GM23338 (cell line): ENCODE data around the gene UCN. TPM values are rescaled to one million over a fixed set of nuclear protein-coding genes. Genes with fewer than 3 reads are reported as not detected.

Source experiments
- ATAC-seq: fragments of 200-7000 bp; cut with Tn5 transposase; 3 replicates; pipeline ENCODE4 v1.9.1; 2020
- DNase-seq: peaks from one replicate; pipeline ENCODE4 v3.0.0-alpha.2; 2015; ENCODE audit warnings: low spot score
- H2AFZ ChIP-seq: fragments of 200-600 bp; sonication (generic); 2 replicates; pipeline ENCODE4 v1.8.0; 2016; ENCODE audit warnings: antibody characterized with exemption, mild to moderate bottlenecking, moderate library complexity
- H3F3A ChIP-seq: fragments of 200-600 bp; sonication (generic); replicated peaks from 2 replicates; pipeline ENCODE4 v1.8.0; 2017; ENCODE audit warnings: antibody characterized with exemption, mixed run types, low read depth
- H3K27ac ChIP-seq: fragments of 200-600 bp; sonication (generic); 2 replicates; pipeline ENCODE4 v1.6.1; 2016; ENCODE audit warnings: low read depth
- H3K27me3 ChIP-seq: fragments of 200-600 bp; sonication (generic); 2 replicates; pipeline ENCODE4 v1.8.0; 2016; ENCODE audit warnings: mild to moderate bottlenecking, mixed run types, moderate library complexity; ENCODE audit not compliant: insufficient read depth
- H3K36me3 ChIP-seq: fragments of 200-600 bp; sonication (generic); 2 replicates; pipeline ENCODE4 v1.8.0; 2016; ENCODE audit warnings: mild to moderate bottlenecking; ENCODE audit not compliant: insufficient read depth
- H3K4me1 ChIP-seq: fragments of 200-600 bp; sonication (generic); 2 replicates; pipeline ENCODE4 v1.8.0; 2016; ENCODE audit warnings: mild to moderate bottlenecking, moderate library complexity; ENCODE audit not compliant: insufficient read depth
- H3K4me2 ChIP-seq: fragments of 200-600 bp; sonication (generic); 2 replicates; pipeline ENCODE4 v1.7.1; 2017; ENCODE audit warnings: mixed run types
- H3K4me3 ChIP-seq: fragments of 200-600 bp; sonication (generic); 2 replicates; pipeline ENCODE4 v1.6.1; 2016; ENCODE audit warnings: mixed run types
- H3K79me2 ChIP-seq: fragments of 200-600 bp; sonication (generic); replicated peaks from 2 replicates; pipeline ENCODE4 v1.8.0; 2017; ENCODE audit warnings: mild to moderate bottlenecking; ENCODE audit not compliant: insufficient read depth
- H3K9me2 ChIP-seq: fragments of 200-600 bp; sonication (generic); 2 replicates; pipeline ENCODE4 v1.8.0; 2017; ENCODE audit not compliant: insufficient read depth
- H4K20me1 ChIP-seq: fragments of 200-600 bp; sonication (generic); replicated peaks from 2 replicates; pipeline ENCODE4 v1.8.0; 2017; ENCODE audit warnings: mild to moderate bottlenecking; ENCODE audit not compliant: insufficient read depth
- H3K27ac Mint-ChIP-seq: 2 replicates; pipeline ENCODE4 v1.8.0; 2020; ENCODE audit warnings: inconsistent platforms, mild to moderate bottlenecking, moderate library complexity, mixed read lengths
- H3K27me3 Mint-ChIP-seq: 3 replicates; pipeline ENCODE4 v1.8.0; 2022; ENCODE audit warnings: low read depth, mild to moderate bottlenecking, moderate library complexity, mixed read lengths, inconsistent platforms; ENCODE audit not compliant: insufficient read depth, poor library complexity
- H3K36me3 Mint-ChIP-seq: 3 replicates; pipeline ENCODE4 v1.8.0; 2021; ENCODE audit warnings: low read depth, mild to moderate bottlenecking, inconsistent platforms, moderate library complexity, mixed read lengths
- H3K4me1 Mint-ChIP-seq: 3 replicates; pipeline ENCODE4 v1.8.0; 2020; ENCODE audit warnings: mild to moderate bottlenecking, inconsistent platforms, mixed read lengths
- H3K4me3 Mint-ChIP-seq: 3 replicates; pipeline ENCODE4 v1.8.0; 2021; ENCODE audit warnings: moderate library complexity, mild to moderate bottlenecking, inconsistent platforms, mixed read lengths
- H3K9me3 Mint-ChIP-seq: 3 replicates; pipeline ENCODE4 v1.8.0; 2020; ENCODE audit warnings: moderate library complexity, mild to moderate bottlenecking, inconsistent platforms, mixed read lengths
- CREB1 ChIP-seq: fragments of 250-450 bp; sonication (Bioruptor Pico); IDR thresholded peaks from 2 replicates; pipeline ENCODE4 v1.5.0; 2020; ENCODE audit warnings: low read depth, mild to moderate bottlenecking, moderate library complexity
- EZH2 ChIP-seq: fragments of 200-600 bp; sonication (generic); IDR thresholded peaks from one replicate; pipeline ENCODE4 v1.8.0; 2017; ENCODE audit warnings: antibody characterized with exemption, mild to moderate bottlenecking, low read depth; ENCODE audit not compliant: unreplicated experiment
- EZH2phosphoT487 ChIP-seq: fragments of 200-600 bp; sonication (generic); IDR thresholded peaks from one replicate; pipeline ENCODE4 v1.8.1; 2018; ENCODE audit warnings: antibody characterized with exemption; ENCODE audit not compliant: unreplicated experiment
- JUNB ChIP-seq: IDR thresholded peaks from one replicate; pipeline ENCODE4 v1.6.1; 2016; ENCODE audit warnings: antibody characterized with exemption; ENCODE audit not compliant: unreplicated experiment
- NANOG ChIP-seq: IDR thresholded peaks from 2 replicates; pipeline ENCODE4 v1.6.1; 2016; ENCODE audit warnings: antibody characterized with exemption, borderline replicate concordance
- POLR2AphosphoS5 ChIP-seq: IDR thresholded peaks from 2 replicates; pipeline ENCODE4 v1.6.1; 2016; ENCODE audit warnings: antibody characterized with exemption, low read depth
- STAT1 ChIP-seq: IDR thresholded peaks from one replicate; pipeline ENCODE4 v1.6.1; 2016; ENCODE audit warnings: antibody characterized with exemption; ENCODE audit not compliant: unreplicated experiment
- ZNF114 ChIP-seq: fragments of 250-450 bp; sonication (Bioruptor Pico); IDR thresholded peaks from 2 replicates; pipeline ENCODE4 v1.5.0; 2020; ENCODE audit warnings: mild to moderate bottlenecking, moderate library complexity
- ZNF331 ChIP-seq: fragments of 250-450 bp; sonication (Bioruptor Pico); IDR thresholded peaks from 2 replicates; pipeline ENCODE4 v1.5.0; 2020; ENCODE audit warnings: low read depth, mild to moderate bottlenecking, moderate library complexity
- polyA plus RNA-seq: library from polyadenylated mRNA; unstranded; fragments of >200 nt; fragmentation: Nextera tagmentation; extraction: Ambion mirVana; gene quantifications from 2 replicates; pipeline ENCODE4 v1.2.1, GENCODE V29; 2016
- total RNA-seq: library from RNA; depleted of rRNA; stranded (reverse); fragments of >200 nt; shearing (Covaris generic); gene quantifications from 2 replicates; pipeline ENCODE4 v1.2.3, GENCODE V29; 2014
- TF ChIP-seq, protein P1 (sequence below): IDR thresholded peaks from 2 replicates; pipeline ENCODE4 v1.6.1; 2016; ENCODE audit warnings: antibody characterized with exemption
- TF ChIP-seq, protein P2 (sequence below): IDR thresholded peaks from one replicate; pipeline ENCODE4 v1.6.1; 2018; ENCODE audit warnings: antibody characterized with exemption; ENCODE audit not compliant: unreplicated experiment
- TF ChIP-seq, protein P3 (sequence below), 2 experiments: fragments of 200-600 bp in 1 of 2; sonication (generic) in 1 of 2; conservative IDR thresholded peaks; 2 replicates each; pipeline versions ENCODE4 v1.5.1 to v1.6.1; 2016 to 2017; ENCODE audit warnings: antibody characterized with exemption in 2 of 2, low read depth in 2 of 2, mild to moderate bottlenecking in 2 of 2, moderate library complexity in 1 of 2
- TF ChIP-seq, protein P4 (sequence below): fragments of 250-450 bp; sonication (Bioruptor Pico); IDR thresholded peaks from 2 replicates; pipeline ENCODE4 v1.5.0; 2020; ENCODE audit warnings: mild to moderate bottlenecking, moderate library complexity

UCN gene
- total and polyA plus RNA-seq, 2 experiments from 2014 or later, result 0.59 to 0.99 TPM

DNA sequence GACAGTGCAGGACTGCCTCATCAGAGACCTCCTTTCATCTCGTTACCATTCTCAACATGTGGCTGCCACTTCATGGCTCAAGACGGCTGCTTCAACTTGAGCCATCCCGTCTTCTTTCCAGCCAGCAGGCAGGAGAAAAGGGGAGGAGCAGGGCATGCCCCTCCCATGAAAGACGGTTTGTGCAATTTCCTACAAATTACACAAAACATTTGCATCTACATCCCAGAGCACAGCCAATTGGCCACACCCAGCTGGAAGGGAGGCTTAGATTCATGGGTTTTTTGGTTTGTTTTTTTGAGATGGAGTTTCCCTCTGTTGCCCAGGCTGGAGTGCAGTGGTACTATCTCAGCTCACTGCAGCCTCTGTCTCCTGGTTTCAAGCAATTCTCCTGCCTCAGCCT lies 11.8 kb downstream of the UCN start:
- Histone ChIP-seq H3K4me3 (no peak overlapping the region), H3K79me2 (no peaks in the 10 kb centered on the region), H3K4me2 (no peak overlapping the region), H3K27ac (no peak overlapping the region), H2AFZ (no peak overlapping the region), H3K36me3 (no peaks in the 10 kb centered on the region), H3K9me2 (no peaks in the 10 kb centered on the region), H3K27me3 (no peaks in the 10 kb centered on the region), H3F3A (no peaks in the 10 kb centered on the region), H3K4me1 (peaks cover 6% of the 10 kb centered on the region), H4K20me1 (no peaks in the 10 kb centered on the region)
- ATAC-seq (no peak), DNase-seq (no peak)
- no peak overlapping the region for H3K27ac Mint-ChIP-seq
- H3K4me3 Mint-ChIP-seq, result no peak overlapping the region
- peaks cover 11% of the 10 kb centered on the region for H3K4me1 Mint-ChIP-seq
- TF ChIP-seq, protein P1, sequence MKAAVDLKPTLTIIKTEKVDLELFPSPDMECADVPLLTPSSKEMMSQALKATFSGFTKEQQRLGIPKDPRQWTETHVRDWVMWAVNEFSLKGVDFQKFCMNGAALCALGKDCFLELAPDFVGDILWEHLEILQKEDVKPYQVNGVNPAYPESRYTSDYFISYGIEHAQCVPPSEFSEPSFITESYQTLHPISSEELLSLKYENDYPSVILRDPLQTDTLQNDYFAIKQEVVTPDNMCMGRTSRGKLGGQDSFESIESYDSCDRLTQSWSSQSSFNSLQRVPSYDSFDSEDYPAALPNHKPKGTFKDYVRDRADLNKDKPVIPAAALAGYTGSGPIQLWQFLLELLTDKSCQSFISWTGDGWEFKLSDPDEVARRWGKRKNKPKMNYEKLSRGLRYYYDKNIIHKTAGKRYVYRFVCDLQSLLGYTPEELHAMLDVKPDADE, result no peak
- TF ChIP-seq STAT1 (no peak), JUNB (no peak), NANOG (no peak), ZNF114 (CRISPR knock-in tag) (no peak), POLR2AphosphoS5 (no peak), EZH2phosphoT487 (no peak), ZNF331 (CRISPR knock-in tag) (no peak), EZH2 (no peak), CREB1 (CRISPR knock-in tag) (no peak)
- TF ChIP-seq, protein P2, sequence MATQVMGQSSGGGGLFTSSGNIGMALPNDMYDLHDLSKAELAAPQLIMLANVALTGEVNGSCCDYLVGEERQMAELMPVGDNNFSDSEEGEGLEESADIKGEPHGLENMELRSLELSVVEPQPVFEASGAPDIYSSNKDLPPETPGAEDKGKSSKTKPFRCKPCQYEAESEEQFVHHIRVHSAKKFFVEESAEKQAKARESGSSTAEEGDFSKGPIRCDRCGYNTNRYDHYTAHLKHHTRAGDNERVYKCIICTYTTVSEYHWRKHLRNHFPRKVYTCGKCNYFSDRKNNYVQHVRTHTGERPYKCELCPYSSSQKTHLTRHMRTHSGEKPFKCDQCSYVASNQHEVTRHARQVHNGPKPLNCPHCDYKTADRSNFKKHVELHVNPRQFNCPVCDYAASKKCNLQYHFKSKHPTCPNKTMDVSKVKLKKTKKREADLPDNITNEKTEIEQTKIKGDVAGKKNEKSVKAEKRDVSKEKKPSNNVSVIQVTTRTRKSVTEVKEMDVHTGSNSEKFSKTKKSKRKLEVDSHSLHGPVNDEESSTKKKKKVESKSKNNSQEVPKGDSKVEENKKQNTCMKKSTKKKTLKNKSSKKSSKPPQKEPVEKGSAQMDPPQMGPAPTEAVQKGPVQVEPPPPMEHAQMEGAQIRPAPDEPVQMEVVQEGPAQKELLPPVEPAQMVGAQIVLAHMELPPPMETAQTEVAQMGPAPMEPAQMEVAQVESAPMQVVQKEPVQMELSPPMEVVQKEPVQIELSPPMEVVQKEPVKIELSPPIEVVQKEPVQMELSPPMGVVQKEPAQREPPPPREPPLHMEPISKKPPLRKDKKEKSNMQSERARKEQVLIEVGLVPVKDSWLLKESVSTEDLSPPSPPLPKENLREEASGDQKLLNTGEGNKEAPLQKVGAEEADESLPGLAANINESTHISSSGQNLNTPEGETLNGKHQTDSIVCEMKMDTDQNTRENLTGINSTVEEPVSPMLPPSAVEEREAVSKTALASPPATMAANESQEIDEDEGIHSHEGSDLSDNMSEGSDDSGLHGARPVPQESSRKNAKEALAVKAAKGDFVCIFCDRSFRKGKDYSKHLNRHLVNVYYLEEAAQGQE, result no peak
- TF ChIP-seq, protein P3, sequence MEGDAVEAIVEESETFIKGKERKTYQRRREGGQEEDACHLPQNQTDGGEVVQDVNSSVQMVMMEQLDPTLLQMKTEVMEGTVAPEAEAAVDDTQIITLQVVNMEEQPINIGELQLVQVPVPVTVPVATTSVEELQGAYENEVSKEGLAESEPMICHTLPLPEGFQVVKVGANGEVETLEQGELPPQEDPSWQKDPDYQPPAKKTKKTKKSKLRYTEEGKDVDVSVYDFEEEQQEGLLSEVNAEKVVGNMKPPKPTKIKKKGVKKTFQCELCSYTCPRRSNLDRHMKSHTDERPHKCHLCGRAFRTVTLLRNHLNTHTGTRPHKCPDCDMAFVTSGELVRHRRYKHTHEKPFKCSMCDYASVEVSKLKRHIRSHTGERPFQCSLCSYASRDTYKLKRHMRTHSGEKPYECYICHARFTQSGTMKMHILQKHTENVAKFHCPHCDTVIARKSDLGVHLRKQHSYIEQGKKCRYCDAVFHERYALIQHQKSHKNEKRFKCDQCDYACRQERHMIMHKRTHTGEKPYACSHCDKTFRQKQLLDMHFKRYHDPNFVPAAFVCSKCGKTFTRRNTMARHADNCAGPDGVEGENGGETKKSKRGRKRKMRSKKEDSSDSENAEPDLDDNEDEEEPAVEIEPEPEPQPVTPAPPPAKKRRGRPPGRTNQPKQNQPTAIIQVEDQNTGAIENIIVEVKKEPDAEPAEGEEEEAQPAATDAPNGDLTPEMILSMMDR (conservative IDR thresholded peaks at IDR 0.05; ENCODE audit: low read depth in 2 of 2), result no peak
- TF ChIP-seq, protein P4, sequence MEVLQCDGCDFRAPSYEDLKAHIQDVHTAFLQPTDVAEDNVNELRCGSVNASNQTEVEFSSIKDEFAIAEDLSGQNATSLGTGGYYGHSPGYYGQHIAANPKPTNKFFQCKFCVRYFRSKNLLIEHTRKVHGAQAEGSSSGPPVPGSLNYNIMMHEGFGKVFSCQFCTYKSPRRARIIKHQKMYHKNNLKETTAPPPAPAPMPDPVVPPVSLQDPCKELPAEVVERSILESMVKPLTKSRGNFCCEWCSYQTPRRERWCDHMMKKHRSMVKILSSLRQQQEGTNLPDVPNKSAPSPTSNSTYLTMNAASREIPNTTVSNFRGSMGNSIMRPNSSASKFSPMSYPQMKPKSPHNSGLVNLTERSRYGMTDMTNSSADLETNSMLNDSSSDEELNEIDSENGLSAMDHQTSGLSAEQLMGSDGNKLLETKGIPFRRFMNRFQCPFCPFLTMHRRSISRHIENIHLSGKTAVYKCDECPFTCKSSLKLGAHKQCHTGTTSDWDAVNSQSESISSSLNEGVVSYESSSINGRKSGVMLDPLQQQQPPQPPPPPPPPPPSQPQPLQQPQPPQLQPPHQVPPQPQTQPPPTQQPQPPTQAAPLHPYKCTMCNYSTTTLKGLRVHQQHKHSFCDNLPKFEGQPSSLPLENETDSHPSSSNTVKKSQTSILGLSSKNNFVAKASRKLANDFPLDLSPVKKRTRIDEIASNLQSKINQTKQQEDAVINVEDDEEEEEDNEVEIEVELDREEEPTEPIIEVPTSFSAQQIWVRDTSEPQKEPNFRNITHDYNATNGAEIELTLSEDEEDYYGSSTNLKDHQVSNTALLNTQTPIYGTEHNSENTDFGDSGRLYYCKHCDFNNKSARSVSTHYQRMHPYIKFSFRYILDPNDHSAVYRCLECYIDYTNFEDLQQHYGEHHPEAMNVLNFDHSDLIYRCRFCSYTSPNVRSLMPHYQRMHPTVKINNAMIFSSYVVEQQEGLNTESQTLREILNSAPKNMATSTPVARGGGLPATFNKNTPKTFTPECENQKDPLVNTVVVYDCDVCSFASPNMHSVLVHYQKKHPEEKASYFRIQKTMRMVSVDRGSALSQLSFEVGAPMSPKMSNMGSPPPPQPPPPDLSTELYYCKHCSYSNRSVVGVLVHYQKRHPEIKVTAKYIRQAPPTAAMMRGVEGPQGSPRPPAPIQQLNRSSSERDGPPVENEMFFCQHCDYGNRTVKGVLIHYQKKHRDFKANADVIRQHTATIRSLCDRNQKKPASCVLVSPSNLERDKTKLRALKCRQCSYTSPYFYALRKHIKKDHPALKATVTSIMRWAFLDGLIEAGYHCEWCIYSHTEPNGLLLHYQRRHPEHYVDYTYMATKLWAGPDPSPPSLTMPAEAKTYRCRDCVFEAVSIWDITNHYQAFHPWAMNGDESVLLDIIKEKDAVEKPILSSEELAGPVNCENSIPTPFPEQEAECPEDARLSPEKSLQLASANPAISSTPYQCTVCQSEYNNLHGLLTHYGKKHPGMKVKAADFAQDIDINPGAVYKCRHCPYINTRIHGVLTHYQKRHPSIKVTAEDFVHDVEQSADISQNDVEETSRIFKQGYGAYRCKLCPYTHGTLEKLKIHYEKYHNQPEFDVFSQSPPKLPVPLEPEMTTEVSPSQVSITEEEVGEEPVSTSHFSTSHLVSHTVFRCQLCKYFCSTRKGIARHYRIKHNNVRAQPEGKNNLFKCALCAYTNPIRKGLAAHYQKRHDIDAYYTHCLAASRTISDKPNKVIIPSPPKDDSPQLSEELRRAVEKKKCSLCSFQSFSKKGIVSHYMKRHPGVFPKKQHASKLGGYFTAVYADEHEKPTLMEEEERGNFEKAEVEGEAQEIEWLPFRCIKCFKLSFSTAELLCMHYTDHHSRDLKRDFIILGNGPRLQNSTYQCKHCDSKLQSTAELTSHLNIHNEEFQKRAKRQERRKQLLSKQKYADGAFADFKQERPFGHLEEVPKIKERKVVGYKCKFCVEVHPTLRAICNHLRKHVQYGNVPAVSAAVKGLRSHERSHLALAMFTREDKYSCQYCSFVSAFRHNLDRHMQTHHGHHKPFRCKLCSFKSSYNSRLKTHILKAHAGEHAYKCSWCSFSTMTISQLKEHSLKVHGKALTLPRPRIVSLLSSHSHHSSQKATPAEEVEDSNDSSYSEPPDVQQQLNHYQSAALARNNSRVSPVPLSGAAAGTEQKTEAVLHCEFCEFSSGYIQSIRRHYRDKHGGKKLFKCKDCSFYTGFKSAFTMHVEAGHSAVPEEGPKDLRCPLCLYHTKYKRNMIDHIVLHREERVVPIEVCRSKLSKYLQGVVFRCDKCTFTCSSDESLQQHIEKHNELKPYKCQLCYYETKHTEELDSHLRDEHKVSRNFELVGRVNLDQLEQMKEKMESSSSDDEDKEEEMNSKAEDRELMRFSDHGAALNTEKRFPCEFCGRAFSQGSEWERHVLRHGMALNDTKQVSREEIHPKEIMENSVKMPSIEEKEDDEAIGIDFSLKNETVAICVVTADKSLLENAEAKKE (CRISPR knock-in tag), result no peak
- no peaks in the 10 kb centered on the region for H3K9me3 Mint-ChIP-seq
- peaks cover 3% of the 10 kb centered on the region for H3K27me3 Mint-ChIP-seq
- H3K36me3 Mint-ChIP-seq, result no peaks in the 10 kb centered on the region
